SK-N-SH (cell line): Measurements from ENCODE around the gene NBEA. TPM values are rescaled to one million over a fixed set of nuclear protein-coding genes. Genes with fewer than 3 reads are reported as not detected.

Experiments
- CTCF ChIA-PET: fragments of 300-600, 350-600 bp; formaldehyde crosslinking; extraction: SDS; loops from one replicate; lab custom pipeline; 2021; lab: Yijun Ruan, JAX
- POLR2A ChIA-PET: fragments of 350-600 bp; sonication (Branson Sonifier 250); formaldehyde crosslinking; extraction: SDS; loops from one replicate; lab custom pipeline; 2020; ENCODE audit warnings: antibody characterized with exemption, inconsistent platforms; lab: Yijun Ruan, JAX
- DNase-seq: peaks from one replicate; pipeline ENCODE4 v3.0.0; 2012
- H2AFZ ChIP-seq: fragments of 200-600 bp; sonication (generic); 2 replicates; pipeline ENCODE4 v1.8.1; 2016; ENCODE audit warnings: antibody characterized with exemption, mild to moderate bottlenecking, low read depth
- H3F3A ChIP-seq: fragments of 200-600 bp; sonication (generic); replicated peaks from 2 replicates; pipeline ENCODE3; 2016; ENCODE audit warnings: antibody characterized with exemption, mild to moderate bottlenecking; ENCODE audit not compliant: insufficient read depth
- H3K27ac ChIP-seq, 2 experiments: fragments of 200-500 bp in 1 of 2; fragments of 200-600 bp in 1 of 2; sonication (Bioruptor generic) in 1 of 2; sonication (generic), shearing (Covaris generic) in 1 of 2; 2 replicates each; pipeline versions ENCODE4 v1.5.1 to v1.6.1; 2014 to 2016; ENCODE audit warnings: low read depth in 2 of 2, inconsistent platforms in 1 of 2, low read length in 1 of 2, mild to moderate bottlenecking in 1 of 2, mixed read lengths in 1 of 2
- H3K27me3 ChIP-seq: fragments of 200-600 bp; sonication (generic), shearing (Covaris generic); 2 replicates; pipeline ENCODE4 v1.6.1; 2016; ENCODE audit warnings: mixed run types; ENCODE audit not compliant: insufficient read depth
- H3K36me3 ChIP-seq, 2 experiments: fragments of 200-500 bp in 1 of 2; fragments of 200-600 bp in 1 of 2; sonication (Bioruptor generic) in 1 of 2; sonication (generic) in 1 of 2; replicated peaks in 1 of 2; 2 replicates each; pipeline versions ENCODE3 to v1.5.1; 2014 to 2016; ENCODE audit warnings: low read length in 1 of 2, mild to moderate bottlenecking in 1 of 2; ENCODE audit not compliant: insufficient read depth in 2 of 2, control insufficient read depth in 1 of 2
- H3K4me1 ChIP-seq, 2 experiments: fragments of 200-500 bp in 1 of 2; fragments of 200-600 bp in 1 of 2; sonication (Bioruptor generic) in 1 of 2; sonication (generic), shearing (Covaris generic) in 1 of 2; 2 replicates each; pipeline versions ENCODE4 v1.5.1 to v1.6.1; 2014 to 2016; ENCODE audit warnings: low read depth in 1 of 2, low read length in 1 of 2, mixed run types in 1 of 2; ENCODE audit not compliant: insufficient read depth in 2 of 2, control insufficient read depth in 1 of 2
- H3K4me2 ChIP-seq: fragments of 200-600 bp; sonication (generic), shearing (Covaris generic); 2 replicates; pipeline ENCODE4 v1.6.1; 2017; ENCODE audit warnings: mixed run types
- H3K4me3 ChIP-seq, 2 experiments: fragments of 200-500 bp in 1 of 2; fragments of 200-600 bp in 1 of 2; sonication (Bioruptor generic) in 1 of 2; sonication (generic), shearing (Covaris generic) in 1 of 2; 2 replicates each; pipeline versions ENCODE4 v1.5.1 to v1.8.1; 2014 to 2016; ENCODE audit warnings: low read depth in 2 of 2, inconsistent platforms in 1 of 2, low read length in 1 of 2, mild to moderate bottlenecking in 1 of 2, mixed read lengths in 1 of 2, moderate library complexity in 1 of 2
- H3K79me2 ChIP-seq: fragments of 200-600 bp; sonication (generic); 2 replicates; pipeline ENCODE4 v1.8.1; 2017; ENCODE audit warnings: mild to moderate bottlenecking; ENCODE audit not compliant: insufficient read depth
- H3K9ac ChIP-seq: fragments of 200-600 bp; sonication (generic); 2 replicates; pipeline ENCODE4 v1.6.1; 2017; ENCODE audit warnings: mixed run types
- H3K9me2 ChIP-seq: fragments of 200-600 bp; sonication (generic); 2 replicates; pipeline ENCODE4 v1.6.1; 2017; ENCODE audit warnings: mixed run types
- H3K9me3 ChIP-seq: fragments of 200-600 bp; sonication (generic); 2 replicates; pipeline ENCODE4 v1.6.1; 2017; ENCODE audit warnings: mixed run types, mild to moderate bottlenecking, moderate library complexity
- H4K20me1 ChIP-seq: fragments of 200-600 bp; sonication (generic); 2 replicates; pipeline ENCODE4 v1.6.1; 2017; ENCODE audit warnings: mild to moderate bottlenecking, mixed run types; ENCODE audit not compliant: insufficient read depth
- ELF1 ChIP-seq: IDR thresholded peaks from 2 replicates; pipeline ENCODE4 v1.4.0; 2012
- EP300 ChIP-seq, 2 experiments: IDR thresholded peaks; 2 replicates each; pipeline versions ENCODE4 v1.4.0 to v1.6.1; 2012; ENCODE audit warnings: borderline replicate concordance in 1 of 2, low read depth in 1 of 2, low read length in 1 of 2
- FOSL2 ChIP-seq: IDR thresholded peaks from 2 replicates; pipeline ENCODE4 v1.4.0; 2012; ENCODE audit warnings: low read depth, mild to moderate bottlenecking, moderate library complexity, borderline replicate concordance
- FOXJ3 ChIP-seq: sonication (generic); formaldehyde crosslinking; IDR thresholded peaks from 2 replicates; pipeline ENCODE4 v1.5.1; 2020; ENCODE audit warnings: mild to moderate bottlenecking, missing genetic modification reagents
- FOXM1 ChIP-seq: IDR thresholded peaks from 2 replicates; pipeline ENCODE4 v1.4.0; 2012; ENCODE audit warnings: low read depth, mild to moderate bottlenecking
- GABPA ChIP-seq: IDR thresholded peaks from 2 replicates; pipeline ENCODE4 v1.4.0; 2012; ENCODE audit warnings: low read depth, mild to moderate bottlenecking
- GATA2 ChIP-seq: sonication (generic); formaldehyde crosslinking; IDR thresholded peaks from 2 replicates; pipeline ENCODE4 v1.5.0; 2020; ENCODE audit warnings: mild to moderate bottlenecking, missing genetic modification reagents
- MEF2A ChIP-seq: IDR thresholded peaks from 2 replicates; pipeline ENCODE4 v1.4.0; 2012; ENCODE audit warnings: low read depth, borderline replicate concordance
- NRF1 ChIP-seq: IDR thresholded peaks from 2 replicates; pipeline ENCODE4 v1.6.1; 2012; ENCODE audit warnings: low read depth, mild to moderate bottlenecking, low read length
- POLR2AphosphoS5 ChIP-seq: IDR thresholded peaks from 2 replicates; pipeline ENCODE4 v1.6.1; 2012; ENCODE audit warnings: low read depth, low read length
- RAD21 ChIP-seq: IDR thresholded peaks from 2 replicates; pipeline ENCODE4 v1.6.1; 2012; ENCODE audit warnings: mild to moderate bottlenecking, low read length
- RCOR1 ChIP-seq: fragments of 150-350 bp; IDR thresholded peaks from 2 replicates; pipeline ENCODE4 v1.6.1; 2017; ENCODE audit warnings: antibody characterized with exemption, low read length
- REST ChIP-seq: IDR thresholded peaks from 2 replicates; pipeline ENCODE4 v1.6.1; 2012; ENCODE audit warnings: mild to moderate bottlenecking, low read depth, low read length, moderate library complexity
- RXRA ChIP-seq: IDR thresholded peaks from 2 replicates; pipeline ENCODE4 v1.4.0; 2012; ENCODE audit warnings: low read depth, mild to moderate bottlenecking, borderline replicate concordance
- SMC3 ChIP-seq: IDR thresholded peaks from 2 replicates; pipeline ENCODE4 v1.6.1; 2012; ENCODE audit warnings: low read depth, low read length, improper control_type of control experiment
- TAF1 ChIP-seq: IDR thresholded peaks from 2 replicates; pipeline ENCODE4 v1.6.1; 2012; ENCODE audit warnings: low read depth, mild to moderate bottlenecking, low read length, moderate library complexity, borderline replicate concordance
- TCF12 ChIP-seq: IDR thresholded peaks from 2 replicates; pipeline ENCODE4 v1.4.0; 2012
- TEAD4 ChIP-seq: IDR thresholded peaks from 2 replicates; pipeline ENCODE4 v1.4.0; 2012; ENCODE audit warnings: mild to moderate bottlenecking, borderline replicate concordance; ENCODE audit not compliant: insufficient read depth
- USF2 ChIP-seq: fragments of 150-350 bp; IDR thresholded peaks from 2 replicates; pipeline ENCODE4 v1.6.1; 2017; ENCODE audit warnings: antibody characterized with exemption, low read length, low read depth, borderline replicate concordance
- YY1 ChIP-seq: IDR thresholded peaks from 2 replicates; pipeline ENCODE4 v1.4.0; 2012; ENCODE audit warnings: low read depth, mild to moderate bottlenecking
- ZBTB33 ChIP-seq: IDR thresholded peaks from 2 replicates; pipeline ENCODE4 v1.4.0; 2012; ENCODE audit warnings: low read depth, borderline replicate concordance
- WGBS: methylation state at CpG from one replicate; pipeline ENCODE4 v1.1.6; 2017; ENCODE audit warnings: low lambda C conversion rate; 5-methylcytosine and 5-hydroxymethylcytosine counted together
- polyA plus RNA-seq, 3 experiments: library from polyadenylated mRNA; depleted of rRNA; stranded (reverse); fragments of >200 nt; gene quantifications; 2 replicates each; pipeline ENCODE4 v1.2.3, GENCODE V29; 2012

The NBEA gene
- polyA plus RNA-seq, 1 of the 3 experiments (the other 2 are of a cell fraction) = 12.3 TPM

GRCh38 chr13:35449821-35450220 is 507.8 kb downstream of the NBEA start:
- WGBS = 92% methylated on average over 2 of the region's 2 CpGs
- ChIA-PET CTCF (interaction anchor here (1.4 kb wide), 1 partner anchor 17 kb away, joined by 3 read pairs; no protein-coding TSS in a partner anchor), POLR2A (no interaction called here)
- Histone ChIP-seq H3F3A (no peaks in the 10 kb centered on the region), H3K9ac (no peak overlapping the region), H3K79me2 (no peaks in the 10 kb centered on the region), H2AFZ (no peak overlapping the region), H3K4me3 (no peak overlapping the region), H3K36me3 (peaks cover 0 to 3% of the 10 kb centered on the region in 2 experiments), H3K9me2 (no peaks in the 10 kb centered on the region), H3K27me3 (no peaks in the 10 kb centered on the region), H3K4me1 (no peaks in the 10 kb centered on the region), H3K9me3 (no peaks in the 10 kb centered on the region), H4K20me1 (no peaks in the 10 kb centered on the region), H3K4me2 (no peak overlapping the region), H3K27ac (no peak overlapping the region)
- TF ChIP-seq POLR2AphosphoS5 (no peak), NRF1 (no peak), USF2 (no peak), GABPA (no peak), SMC3 (no peak)
- DNase-seq = no peak

- CTCF ChIA-PET = no interaction called here
- Histone ChIP-seq H3K4me1 (no peaks in the 10 kb centered on the region; a peak in 1 of 4 replicates), H3K4me2 (no peak overlapping the region), H3K4me3 (no peak overlapping the region), H3K36me3 (peaks cover 3 to 9% of the 10 kb centered on the region in 2 experiments), H3K27me3 (no peaks in the 10 kb centered on the region), H2AFZ (no peak overlapping the region), H3K9ac (no peak overlapping the region), H3K79me2 (no peaks in the 10 kb centered on the region), H3K9me3 (no peaks in the 10 kb centered on the region), H3K27ac (no peak overlapping the region), H3K9me2 (no peaks in the 10 kb centered on the region), H4K20me1 (no peaks in the 10 kb centered on the region), H3F3A (peaks cover 3% of the 10 kb centered on the region)
- no peak for DNase-seq
- TF ChIP-seq MEF2A (no peak), GATA2 (CRISPR knock-in tag) (no peak), FOSL2 (no peak), FOXM1 (no peak), GABPA (no peak), TEAD4 (no peak), TCF12 (no peak), TAF1 (no peak), RCOR1 (no peak), RXRA (no peak), YY1 (no peak), RAD21 (no peak), ELF1 (no peak), USF2 (no peak), EP300 (IDR thresholded peaks at IDR 0.05; ENCODE audit: borderline replicate concordance in 1 of 2, low read depth in 1 of 2, low read length in 1 of 2) (no peak), ZBTB33 (no peak), POLR2AphosphoS5 (no peak), REST (no peak), FOXJ3 (CRISPR knock-in tag) (no peak)
- POLR2A ChIA-PET = no interaction called here
- whole genome bisulfite sequencing = 86% methylated on average over 1 of the region's 1 CpG
Observed at GRCh38 chr13:35455022-35455421, 513.0 kb downstream of the NBEA start.
